ENCODE results near the gene ACO2. TPM values are rescaled to one million over a fixed set of nuclear protein-coding genes. Genes with fewer than 3 reads are reported as not detected.

The ACO2 gene
- total and polyA plus RNA-seq, 12 donors: 35.5 to 212 (median 134) TPM

DNA sequence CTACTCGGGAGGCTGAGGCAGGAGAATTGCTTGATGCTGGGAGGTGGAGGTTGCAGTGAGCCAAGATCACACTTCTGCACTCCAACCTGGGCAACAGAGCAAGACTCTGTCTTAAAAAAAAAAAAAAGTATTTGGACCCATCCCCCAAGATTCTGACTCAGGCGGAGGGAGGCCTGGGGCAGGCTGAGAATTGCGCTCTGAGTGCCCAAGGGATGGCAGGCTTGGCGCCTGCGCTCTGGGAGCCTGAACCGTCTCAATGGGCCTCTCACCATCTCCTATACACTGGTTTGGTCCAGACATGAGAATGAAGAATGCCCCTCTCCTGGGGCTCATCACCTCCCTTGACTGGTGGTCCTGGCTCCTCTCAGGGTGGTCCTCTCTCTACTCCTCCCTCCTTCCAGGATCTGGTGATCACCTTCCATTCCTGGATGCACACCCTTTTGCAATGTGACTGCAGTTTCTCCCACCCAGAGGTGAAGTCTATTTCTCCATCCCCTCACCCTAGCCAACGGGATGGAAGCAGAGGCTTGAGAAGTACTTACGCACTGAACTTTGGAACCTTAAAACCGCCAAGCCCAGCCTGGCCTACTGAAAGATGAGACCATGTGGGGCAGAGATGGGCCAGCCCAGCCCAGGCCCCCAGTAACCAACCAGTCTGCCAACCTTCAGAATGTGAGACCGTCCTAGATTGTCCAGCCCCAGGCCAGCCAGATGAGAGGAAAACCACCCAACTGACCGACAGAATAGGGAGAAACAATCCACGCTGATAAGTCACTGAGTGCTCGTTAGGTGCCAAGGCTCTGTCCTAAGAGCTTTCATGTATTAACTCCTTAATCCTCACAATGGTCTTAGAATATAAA, 70.5 kb downstream of the ACO2 start:
- no peaks in the 10 kb centered on the region for H3K9me3 ChIP-seq (replicated peaks in 1 of 3)
- peaks cover 24 to 38% of the 10 kb centered on the region in 2 donors for H3K4me1 ChIP-seq (replicated peaks in 1 of 2)
- H3K4me3 ChIP-seq: no peak overlapping the region
- H3K36me3 ChIP-seq (replicated peaks in 1 of 2): peaks cover 0 to 4% of the 10 kb centered on the region in 2 donors
- intact Hi-C loops (cut with DNase I): loop anchor here (5.0 to 10.0 kb wide), 2 partner anchors 55 to 58 kb away; no protein-coding TSS in a partner anchor
- H3K27me3 ChIP-seq: no peaks in the 10 kb centered on the region
- H3K27ac ChIP-seq: peak overlapping the region in 2 of 5 donors; percentile 21 to 56
- WGBS, 4 donors: 73 to 77% (median 75%) methylated on average over 13 of the region's 13 CpGs
- TF ChIP-seq, protein P1, sequence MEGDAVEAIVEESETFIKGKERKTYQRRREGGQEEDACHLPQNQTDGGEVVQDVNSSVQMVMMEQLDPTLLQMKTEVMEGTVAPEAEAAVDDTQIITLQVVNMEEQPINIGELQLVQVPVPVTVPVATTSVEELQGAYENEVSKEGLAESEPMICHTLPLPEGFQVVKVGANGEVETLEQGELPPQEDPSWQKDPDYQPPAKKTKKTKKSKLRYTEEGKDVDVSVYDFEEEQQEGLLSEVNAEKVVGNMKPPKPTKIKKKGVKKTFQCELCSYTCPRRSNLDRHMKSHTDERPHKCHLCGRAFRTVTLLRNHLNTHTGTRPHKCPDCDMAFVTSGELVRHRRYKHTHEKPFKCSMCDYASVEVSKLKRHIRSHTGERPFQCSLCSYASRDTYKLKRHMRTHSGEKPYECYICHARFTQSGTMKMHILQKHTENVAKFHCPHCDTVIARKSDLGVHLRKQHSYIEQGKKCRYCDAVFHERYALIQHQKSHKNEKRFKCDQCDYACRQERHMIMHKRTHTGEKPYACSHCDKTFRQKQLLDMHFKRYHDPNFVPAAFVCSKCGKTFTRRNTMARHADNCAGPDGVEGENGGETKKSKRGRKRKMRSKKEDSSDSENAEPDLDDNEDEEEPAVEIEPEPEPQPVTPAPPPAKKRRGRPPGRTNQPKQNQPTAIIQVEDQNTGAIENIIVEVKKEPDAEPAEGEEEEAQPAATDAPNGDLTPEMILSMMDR (IDR thresholded peaks at IDR 0.05): no peak
- TF ChIP-seq POLR2A (IDR thresholded peaks at IDR 0.05): no peak
- no peak for DNase-seq

DNA sequence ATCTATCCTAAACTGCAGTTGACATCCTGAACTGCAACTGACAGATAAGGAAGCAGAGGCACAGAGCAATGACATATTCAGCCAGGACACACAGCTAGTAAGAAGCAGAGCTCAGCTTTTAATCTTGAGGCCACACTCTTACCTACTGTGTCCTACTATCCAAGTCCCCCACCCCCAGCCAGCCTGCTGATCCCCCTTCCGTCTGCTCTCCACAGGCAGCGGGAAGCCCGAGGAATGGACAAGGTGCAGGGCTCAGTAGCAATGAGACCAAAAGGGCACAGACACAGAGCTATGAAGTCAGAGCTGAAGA, 71.0 kb downstream of the ACO2 start:
- H3K4me3 ChIP-seq: no peak overlapping the region
- no peaks in the 10 kb centered on the region for H3K27me3 ChIP-seq
- WGBS, 4 donors: 52 to 85% (median 83%) methylated on average over 3 of the region's 3 CpGs
- TF ChIP-seq POLR2A (IDR thresholded peaks at IDR 0.05): no peak
- TF ChIP-seq, protein P1 (IDR thresholded peaks at IDR 0.05): no peak
- H3K36me3 ChIP-seq (replicated peaks in 1 of 2): peaks cover 0 to 4% of the 10 kb centered on the region in 2 donors
- DNase-seq: no peak
- H3K9me3 ChIP-seq (replicated peaks in 1 of 3): no peaks in the 10 kb centered on the region
- H3K4me1 ChIP-seq (replicated peaks in 1 of 2): peaks cover 24 to 43% of the 10 kb centered on the region in 2 donors
- peak overlapping the region in 2 of 5 donors; percentile 21 to 56 for H3K27ac ChIP-seq
- intact Hi-C loops (cut with DNase I): loop anchor here (5.0 to 10.0 kb wide), 2 partner anchors 55 to 57 kb away; no protein-coding TSS in a partner anchor

DNA sequence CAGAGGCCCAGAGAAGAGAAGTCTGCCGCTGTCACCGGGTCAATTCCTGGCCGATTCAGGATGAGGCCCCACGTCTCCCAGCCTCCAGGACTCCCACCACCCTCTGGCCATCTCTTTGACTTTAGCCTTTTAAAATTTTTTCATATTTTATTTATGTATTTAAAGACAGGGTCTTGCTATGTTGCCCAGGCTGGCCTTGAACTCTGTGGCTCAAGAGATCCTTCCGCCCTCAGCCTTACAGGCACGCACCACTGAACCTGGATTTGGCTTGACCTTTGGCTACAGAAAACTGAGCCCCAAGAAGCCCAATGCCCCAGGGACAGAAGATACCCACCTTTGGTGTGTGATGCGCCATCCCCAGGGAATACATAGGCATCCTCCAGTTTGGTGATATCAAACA, 71.4 kb downstream of the ACO2 start:
- intact Hi-C loops (cut with DNase I): loop anchor here (5.0 to 10.0 kb wide), 2 partner anchors 54 to 57 kb away; no protein-coding TSS in a partner anchor
- Histone ChIP-seq H3K27me3 (no peaks in the 10 kb centered on the region), H3K9me3 (replicated peaks in 1 of 3) (no peaks in the 10 kb centered on the region), H3K27ac (peak overlapping the region in 2 of 5 donors; percentile 21 to 56), H3K36me3 (replicated peaks in 1 of 2) (peaks cover 0 to 4% of the 10 kb centered on the region in 2 donors), H3K4me3 (no peak overlapping the region), H3K4me1 (replicated peaks in 1 of 2) (peaks cover 24 to 46% of the 10 kb centered on the region in 2 donors)
- WGBS, 4 donors: 75 to 84% (median 82%) methylated on average over 6 to 7 of the region's 7 CpGs
- no peak for DNase-seq
- TF ChIP-seq POLR2A (IDR thresholded peaks at IDR 0.05): no peak
- TF ChIP-seq, protein P1 (IDR thresholded peaks at IDR 0.05): no peak

DNA sequence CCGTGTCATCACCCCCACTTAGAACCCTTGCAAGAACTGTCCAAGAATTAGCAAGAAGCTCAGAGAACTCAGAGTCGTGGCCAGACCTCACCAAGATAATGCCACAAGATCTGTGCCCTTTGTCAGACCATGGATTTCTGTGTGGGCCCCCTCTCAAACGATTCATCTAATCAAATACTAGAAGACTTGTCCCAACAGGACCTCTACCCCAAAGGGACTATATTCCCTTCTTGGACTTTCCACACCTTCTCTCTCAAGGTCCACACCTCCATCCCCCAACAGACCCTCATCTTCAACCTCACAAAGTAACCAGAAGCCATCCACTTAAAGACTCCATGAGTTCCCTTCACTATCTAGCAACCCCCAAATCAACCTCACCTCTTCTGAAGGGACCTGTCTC, 72.6 kb downstream of the ACO2 start:
- DNase-seq: no peak
- Histone ChIP-seq H3K36me3 (replicated peaks in 1 of 2) (peaks cover 0 to 4% of the 10 kb centered on the region in 2 donors), H3K9me3 (replicated peaks in 1 of 3) (no peaks in the 10 kb centered on the region), H3K27me3 (no peaks in the 10 kb centered on the region), H3K4me3 (no peak overlapping the region), H3K4me1 (replicated peaks in 1 of 2) (peaks cover 24 to 46% of the 10 kb centered on the region in 2 donors), H3K27ac (peak overlapping the region in 1 of 5 donors; percentile 34)
- TF ChIP-seq, protein P1 (IDR thresholded peaks at IDR 0.05): no peak
- TF ChIP-seq POLR2A (IDR thresholded peaks at IDR 0.05): no peak
- 62 to 78% (median 72%) methylated on average over 3 of the region's 3 CpGs for WGBS, 4 donors
- intact Hi-C loops (cut with DNase I): loop anchor here (5.0 to 10.0 kb wide), 2 partner anchors 53 to 56 kb away; no protein-coding TSS in a partner anchor
